ES-I3 (cell line): ENCODE data around the gene DPM1.
A peak's percentile ranks its signal among the peaks of the same experiment; 100 is the strongest.

Experiments
- H3K36me3 ChIP-seq: 2 replicates; pipeline ENCODE4 v1.6.1; 2013; ENCODE audit warnings: mild to moderate bottlenecking, low read length, control low read depth, moderate library complexity; ENCODE audit not compliant: insufficient read depth
- H3K4me1 ChIP-seq: 2 replicates; pipeline ENCODE4 v1.6.1; 2013; ENCODE audit warnings: mild to moderate bottlenecking, control low read depth, low read length; ENCODE audit not compliant: insufficient read depth
- H3K9ac ChIP-seq: 2 replicates; pipeline ENCODE4 v1.6.1; 2013; ENCODE audit warnings: low read depth, mild to moderate bottlenecking, low read length, moderate library complexity
- H3K9me3 ChIP-seq: 2 replicates; pipeline ENCODE4 v1.6.1; 2013; ENCODE audit warnings: mild to moderate bottlenecking, low read length, moderate library complexity; ENCODE audit not compliant: control insufficient read depth, insufficient read depth

Gene DPM1

GRCh38 chr20:50967586-50967985, 9.3 kb upstream of the DPM1 start:
- H3K36me3 ChIP-seq = no peaks in the 10 kb centered on the region

GRCh38 chr20:50959543-50960126, 1.3 kb upstream of the DPM1 start:
- no peaks in the 10 kb centered on the region; the same call in 1 of the 2 replicates for H3K9me3 ChIP-seq
- peak overlapping the region; percentile 93; the same call in 1 of the 2 replicates for H3K9ac ChIP-seq
- H3K4me1 ChIP-seq = peaks cover 9% of the 10 kb centered on the region
- peaks cover 3% of the 10 kb centered on the region; the same call in 1 of the 2 replicates for H3K36me3 ChIP-seq

More at GRCh38 chr20:50967586-50967985, 9.3 kb upstream of the DPM1 start:
- no peaks in the 10 kb centered on the region for H3K9me3 ChIP-seq
- no peaks in the 10 kb centered on the region for H3K4me1 ChIP-seq
- H3K9ac ChIP-seq = no peak overlapping the region

- H3K9me3 ChIP-seq = no peaks in the 10 kb centered on the region; the same call in 1 of the 2 replicates
- H3K9ac ChIP-seq = peak within 1 kb of the TSS; percentile 93
- peaks cover 9% of the 10 kb centered on the region for H3K4me1 ChIP-seq
- peaks cover 3% of the 10 kb centered on the region; the same call in 1 of the 2 replicates for H3K36me3 ChIP-seq
Measured at GRCh38 chr20:50958615-50959542, 547 bp upstream of the DPM1 start, which contains the start of gene MOCS3. Gene MOCS3, plus strand, starts transcription at chr20:50958818. Its CDS starts 25 bp downstream, at chr20:50958843.

GRCh38 chr20:50957276-50957675, 1.1 kb downstream of the DPM1 start:
- peak overlapping the region; percentile 93 for H3K9ac ChIP-seq
- peaks cover 9% of the 10 kb centered on the region for H3K4me1 ChIP-seq
- no peaks in the 10 kb centered on the region; the same call in 1 of the 2 replicates for H3K9me3 ChIP-seq
- peaks cover 3% of the 10 kb centered on the region; the same call in 1 of the 2 replicates for H3K36me3 ChIP-seq

GRCh38 chr20:50953821-50954220, 4.5 kb downstream of the DPM1 start:
- Histone ChIP-seq H3K9ac (no peak overlapping the region), H3K9me3 (no peaks in the 10 kb centered on the region), H3K4me1 (no peaks in the 10 kb centered on the region), H3K36me3 (peaks cover 8% of the 10 kb centered on the region; the same call in 1 of the 2 replicates)

- no peaks in the 10 kb centered on the region for H3K9me3 ChIP-seq
- H3K4me1 ChIP-seq = no peaks in the 10 kb centered on the region
- peaks cover 12% of the 10 kb centered on the region for H3K36me3 ChIP-seq
- no peak overlapping the region for H3K9ac ChIP-seq
Measured at GRCh38 chr20:50953196-50953595, 5.1 kb downstream of the DPM1 start.

GRCh38 chr20:50948132-50948785, 10.1 kb downstream of the DPM1 start:
- Histone ChIP-seq H3K36me3 (peaks cover 28% of the 10 kb centered on the region), H3K4me1 (no peaks in the 10 kb centered on the region), H3K9me3 (no peaks in the 10 kb centered on the region), H3K9ac (no peak overlapping the region)

- Histone ChIP-seq H3K4me1 (no peaks in the 10 kb centered on the region), H3K9me3 (no peaks in the 10 kb centered on the region), H3K9ac (no peak overlapping the region), H3K36me3 (peaks cover 32% of the 10 kb centered on the region)
Measured at GRCh38 chr20:50943069-50943468, 15.3 kb downstream of the DPM1 start.

GRCh38 chr20:50933589-50933988, 24.7 kb downstream of the DPM1 start:
- Histone ChIP-seq H3K4me1 (peaks cover 8% of the 10 kb centered on the region), H3K9ac (no peak overlapping the region), H3K9me3 (no peaks in the 10 kb centered on the region), H3K36me3 (peaks cover 8% of the 10 kb centered on the region)

- Histone ChIP-seq H3K36me3 (peaks cover 11% of the 10 kb centered on the region), H3K9ac (no peak overlapping the region), H3K4me1 (peaks cover 12% of the 10 kb centered on the region), H3K9me3 (no peaks in the 10 kb centered on the region)
Measured at GRCh38 chr20:50932691-50933280, 25.5 kb downstream of the DPM1 start.

GRCh38 chr20:50932016-50932485, 26.3 kb downstream of the DPM1 start:
- no peaks in the 10 kb centered on the region for H3K9me3 ChIP-seq
- H3K36me3 ChIP-seq = peaks cover 15% of the 10 kb centered on the region
- peak overlapping the region; percentile 79 for H3K9ac ChIP-seq
- peaks cover 12% of the 10 kb centered on the region for H3K4me1 ChIP-seq

- H3K4me1 ChIP-seq = peaks cover 12% of the 10 kb centered on the region
- peaks cover 15% of the 10 kb centered on the region for H3K36me3 ChIP-seq
- H3K9ac ChIP-seq = peak within 1 kb of the TSS; percentile 91
Measured at GRCh38 chr20:50931306-50932015, 26.9 kb downstream of the DPM1 start, which contains the start of gene ADNP. Gene ADNP, minus strand, starts transcription at chr20:50931437. Its CDS starts 27,441 bp downstream, at chr20:50903996.

GRCh38 chr20:50930976-50931305, 27.4 kb downstream of the DPM1 start:
- Histone ChIP-seq H3K36me3 (peaks cover 15% of the 10 kb centered on the region), H3K9me3 (no peaks in the 10 kb centered on the region), H3K4me1 (peaks cover 12% of the 10 kb centered on the region), H3K9ac (peak overlapping the region; percentile 52)

More at GRCh38 chr20:50931306-50932015, 26.9 kb downstream of the DPM1 start, which contains the start of gene ADNP:
- no peaks in the 10 kb centered on the region for H3K9me3 ChIP-seq
